ENCODE measurements around the gene PKD1L1.

PKD1L1 gene

DNA sequence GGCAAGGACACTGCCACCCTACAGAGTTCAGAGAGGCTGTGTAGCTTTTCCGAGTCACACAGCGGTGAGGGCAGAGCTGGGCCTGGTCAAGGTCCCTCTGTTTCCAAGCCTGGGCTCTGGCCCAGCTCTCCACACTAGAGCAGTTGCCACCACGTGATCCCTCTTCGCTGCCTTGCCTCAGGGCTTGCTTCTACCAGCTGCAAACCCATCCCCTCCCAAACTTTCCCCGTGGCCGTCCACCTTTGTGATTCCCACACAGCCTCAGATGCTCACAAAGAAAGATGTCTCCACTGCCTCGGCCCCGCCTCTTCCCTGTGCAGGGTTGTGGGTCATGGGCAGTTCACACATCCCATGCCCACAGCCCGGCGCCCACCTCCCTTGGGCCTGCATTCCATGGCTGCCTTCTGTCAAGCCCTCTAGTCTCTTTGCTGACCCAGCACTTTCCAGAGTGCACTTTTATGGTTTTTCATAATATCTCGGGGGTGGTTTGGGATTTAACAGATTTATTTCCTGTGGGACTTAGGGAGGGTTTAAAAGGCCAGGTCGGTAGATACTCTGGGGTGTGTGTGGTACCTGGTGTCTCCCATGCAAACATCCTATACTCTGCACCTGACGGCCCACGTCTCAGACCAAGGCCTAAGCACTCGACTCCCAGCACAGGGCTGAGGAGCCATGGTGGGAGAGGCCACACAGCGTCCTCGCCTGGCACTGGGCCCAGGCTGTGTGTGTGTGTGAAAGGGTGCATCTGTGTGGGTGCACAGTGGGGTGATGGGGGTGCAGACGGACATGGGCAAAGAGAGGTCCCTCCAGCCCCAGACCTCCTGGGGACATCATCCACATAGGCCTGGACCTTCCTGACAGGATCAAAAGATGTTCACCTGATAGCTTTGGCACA is 59.6 kb downstream of the PKD1L1 start:
- ChIA-PET POLR2A (no interaction called here), CTCF (interaction anchor here (0.6 kb wide), 1 partner anchor 264 kb away, joined by 5 read pairs; no protein-coding TSS in a partner anchor)
- Histone ChIP-seq H3K36me3 (ENCODE audit: control insufficient read depth in 2 of 2, insufficient read depth in 1 of 2, low read length in 2 of 2) (no peaks in the 10 kb centered on the region), H3K27ac (ENCODE audit: extremely low read depth, low read depth, low read length) (no peak overlapping the region), H3K4me1 (ENCODE audit: control insufficient read depth, insufficient read depth, low read length) (no peaks in the 10 kb centered on the region), H3K4me3 (ENCODE audit: low read depth, low read length) (no peak overlapping the region), H3K9me3 (ENCODE audit: control insufficient read depth, insufficient read depth, low read depth, low read length) (no peaks in the 10 kb centered on the region)
- TF ChIP-seq, protein P1, sequence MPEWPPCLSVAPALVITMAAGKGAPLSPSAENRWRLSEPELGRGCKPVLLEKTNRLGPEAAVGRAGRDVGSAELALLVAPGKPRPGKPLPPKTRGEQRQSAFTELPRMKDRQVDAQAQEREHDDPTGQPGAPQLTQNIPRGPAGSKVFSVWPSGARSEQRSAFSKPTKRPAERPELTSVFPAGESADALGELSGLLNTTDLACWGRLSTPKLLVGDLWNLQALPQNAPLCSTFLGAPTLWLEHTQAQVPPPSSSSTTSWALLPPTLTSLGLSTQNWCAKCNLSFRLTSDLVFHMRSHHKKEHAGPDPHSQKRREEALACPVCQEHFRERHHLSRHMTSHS (tag by site-specific recombination; IDR thresholded peaks at IDR 0.05), result no peak
- TF ChIP-seq ZIC2 (tag by site-specific recombination; IDR thresholded peaks at IDR 0.05) (no peak), ZNF639 (tag by site-specific recombination; IDR thresholded peaks at IDR 0.05) (no peak), ZNF280C (tag by site-specific recombination; IDR thresholded peaks at IDR 0.05) (no peak), ZFP37 (tag by site-specific recombination; IDR thresholded peaks at IDR 0.05) (no peak), ATF2 (tag by site-specific recombination; IDR thresholded peaks at IDR 0.05; ENCODE audit: low read depth) (no peak), ZNF664 (tag by site-specific recombination; IDR thresholded peaks at IDR 0.05) (no peak), ZNF292 (tag by site-specific recombination; IDR thresholded peaks at IDR 0.05; ENCODE audit: borderline replicate concordance, low read depth) (no peak), ZNF76 (tag by site-specific recombination; IDR thresholded peaks at IDR 0.05; ENCODE audit: borderline replicate concordance, low read depth) (no peak), ZNF692 (tag by site-specific recombination; IDR thresholded peaks at IDR 0.05) (no peak), ZNF514 (tag by site-specific recombination; IDR thresholded peaks at IDR 0.05) (no peak), ZBTB11 (tag by site-specific recombination; conservative IDR thresholded peaks at IDR 0.05; ENCODE audit: low read depth) (no peak), ZFP41 (tag by site-specific recombination; IDR thresholded peaks at IDR 0.05; ENCODE audit: borderline replicate concordance) (no peak), KLF9 (tag by site-specific recombination; IDR thresholded peaks at IDR 0.05; ENCODE audit: low read depth) (no peak)

Data from HEK293 (cell line).